OCI-LY3 (cell line): Measurements from ENCODE around the gene KRTAP3-1.

Experiments
- H2AFZ ChIP-seq: fragments of 200-600, 300-600 bp; shearing (Covaris generic); 2 replicates; pipeline ENCODE4 v1.6.0; 2014; ENCODE audit warnings: antibody characterized with exemption, low read depth, low read length
- H3K27ac ChIP-seq: fragments of 200-600, 300-600 bp; sonication (generic); 2 replicates; pipeline ENCODE4 v1.5.1; 2014; ENCODE audit warnings: mild to moderate bottlenecking, low read length, moderate library complexity, mixed read lengths
- H3K27me3 ChIP-seq: fragments of 200-600, 300-600 bp; sonication (generic); 2 replicates; pipeline ENCODE4 v1.6.1; 2014; ENCODE audit warnings: low read depth, low read length, mixed read lengths
- H3K36me3 ChIP-seq: fragments of 200-600, 300-600 bp; sonication (generic); replicated peaks from 2 replicates; pipeline ENCODE3; 2014; ENCODE audit warnings: low read depth, low read length, mixed read lengths
- H3K4me1 ChIP-seq: fragments of 300-600, 200-600 bp; sonication (generic); 2 replicates; pipeline ENCODE4 v1.6.1; 2014; ENCODE audit warnings: low read length, mixed read lengths
- H3K4me2 ChIP-seq: fragments of 200-600, 300-600 bp; sonication (generic); 2 replicates; pipeline ENCODE4 v1.6.1; 2014; ENCODE audit warnings: low read length, mixed read lengths
- H3K4me3 ChIP-seq: fragments of 300-600, 200-600 bp; sonication (generic); 2 replicates; pipeline ENCODE4 v1.5.1; 2014; ENCODE audit warnings: antibody characterized with exemption, mild to moderate bottlenecking, low read length, moderate library complexity
- H3K79me2 ChIP-seq: fragments of 300-600, 200-600 bp; shearing (Covaris generic); 2 replicates; pipeline ENCODE4 v1.6.1; 2014; ENCODE audit warnings: mild to moderate bottlenecking, low read length, mixed read lengths
- H3K9ac ChIP-seq: fragments of 300-600, 200-600 bp; shearing (Covaris generic); 2 replicates; pipeline ENCODE4 v1.6.0; 2014; ENCODE audit warnings: mild to moderate bottlenecking, low read length, moderate library complexity
- H3K9me3 ChIP-seq: fragments of 200-600, 300-600 bp; shearing (Covaris generic); 2 replicates; pipeline ENCODE4 v1.6.1; 2014; ENCODE audit warnings: low read length, mixed read lengths; ENCODE audit not compliant: insufficient read depth
- H4K20me1 ChIP-seq: fragments of 200-600, 300-600 bp; sonication (generic); 2 replicates; pipeline ENCODE4 v1.6.1; 2016; ENCODE audit warnings: low read length, mixed read lengths; ENCODE audit not compliant: insufficient read depth
- EZH2phosphoT487 ChIP-seq: fragments of 200-600 bp; shearing (Covaris generic); IDR thresholded peaks from 2 replicates; pipeline ENCODE4 v1.6.1; 2018; ENCODE audit warnings: antibody characterized with exemption, mixed run types, low read depth
- TF ChIP-seq, protein P1 (sequence below): fragments of 200-600, 300-600 bp; sonication (generic); IDR thresholded peaks from 2 replicates; pipeline ENCODE4 v1.5.1; 2014; ENCODE audit warnings: antibody characterized with exemption, low read length, low read depth

Gene KRTAP3-1

GRCh38 chr17:40961591-40961990, 47.3 kb downstream of the KRTAP3-1 start:
- TF ChIP-seq, protein P1, sequence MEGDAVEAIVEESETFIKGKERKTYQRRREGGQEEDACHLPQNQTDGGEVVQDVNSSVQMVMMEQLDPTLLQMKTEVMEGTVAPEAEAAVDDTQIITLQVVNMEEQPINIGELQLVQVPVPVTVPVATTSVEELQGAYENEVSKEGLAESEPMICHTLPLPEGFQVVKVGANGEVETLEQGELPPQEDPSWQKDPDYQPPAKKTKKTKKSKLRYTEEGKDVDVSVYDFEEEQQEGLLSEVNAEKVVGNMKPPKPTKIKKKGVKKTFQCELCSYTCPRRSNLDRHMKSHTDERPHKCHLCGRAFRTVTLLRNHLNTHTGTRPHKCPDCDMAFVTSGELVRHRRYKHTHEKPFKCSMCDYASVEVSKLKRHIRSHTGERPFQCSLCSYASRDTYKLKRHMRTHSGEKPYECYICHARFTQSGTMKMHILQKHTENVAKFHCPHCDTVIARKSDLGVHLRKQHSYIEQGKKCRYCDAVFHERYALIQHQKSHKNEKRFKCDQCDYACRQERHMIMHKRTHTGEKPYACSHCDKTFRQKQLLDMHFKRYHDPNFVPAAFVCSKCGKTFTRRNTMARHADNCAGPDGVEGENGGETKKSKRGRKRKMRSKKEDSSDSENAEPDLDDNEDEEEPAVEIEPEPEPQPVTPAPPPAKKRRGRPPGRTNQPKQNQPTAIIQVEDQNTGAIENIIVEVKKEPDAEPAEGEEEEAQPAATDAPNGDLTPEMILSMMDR = no peak
- no peak for TF ChIP-seq EZH2phosphoT487
- H3K4me3 ChIP-seq = no peak overlapping the region
- no peak overlapping the region for H3K9ac ChIP-seq
- H3K4me1 ChIP-seq = no peaks in the 10 kb centered on the region
- H3K79me2 ChIP-seq = no peaks in the 10 kb centered on the region
- no peak overlapping the region for H3K27ac ChIP-seq
- H3K4me2 ChIP-seq = no peak overlapping the region
- no peaks in the 10 kb centered on the region for H3K9me3 ChIP-seq
- H3K27me3 ChIP-seq = peaks cover 20% of the 10 kb centered on the region; the same call in 1 of the 2 replicates
- no peaks in the 10 kb centered on the region for H4K20me1 ChIP-seq
- H3K36me3 ChIP-seq = no peaks in the 10 kb centered on the region
- H2AFZ ChIP-seq = no peak overlapping the region

DNA sequence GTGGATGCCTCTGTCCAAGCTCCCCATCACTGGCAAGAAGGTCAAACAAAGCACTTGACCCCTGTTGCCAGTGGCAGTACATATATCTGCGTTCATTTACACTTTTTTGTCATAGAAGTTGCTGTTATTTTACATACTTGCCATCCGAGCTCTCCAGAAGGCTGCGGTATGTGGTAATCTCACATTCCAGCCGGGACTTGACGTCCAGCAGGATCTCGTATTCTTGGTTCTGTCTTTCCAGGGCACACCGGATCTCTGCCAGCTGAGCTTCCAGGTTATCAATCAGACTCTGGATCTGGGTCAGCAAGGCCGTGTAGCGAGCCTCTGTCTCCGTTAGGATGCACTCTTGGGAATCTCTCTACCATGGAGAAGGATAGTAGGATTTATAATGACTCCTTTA, 48.8 kb downstream of the KRTAP3-1 start:
- no peak overlapping the region for H3K4me3 ChIP-seq
- no peak overlapping the region for H3K9ac ChIP-seq
- no peaks in the 10 kb centered on the region for H3K36me3 ChIP-seq
- H3K27me3 ChIP-seq = peaks cover 17% of the 10 kb centered on the region; the same call in 1 of the 2 replicates
- H2AFZ ChIP-seq = no peak overlapping the region
- no peak overlapping the region for H3K4me2 ChIP-seq
- H3K4me1 ChIP-seq = no peaks in the 10 kb centered on the region
- no peaks in the 10 kb centered on the region for H3K79me2 ChIP-seq
- no peaks in the 10 kb centered on the region for H4K20me1 ChIP-seq
- H3K27ac ChIP-seq = no peak overlapping the region
- no peaks in the 10 kb centered on the region for H3K9me3 ChIP-seq
- TF ChIP-seq, protein P1 = no peak
- TF ChIP-seq EZH2phosphoT487 = no peak
